Liver (tissue), 9 donors: ENCODE measurements around the gene CHTF18. TPM values are rescaled to one million over a fixed set of nuclear protein-coding genes. Genes with fewer than 3 reads are reported as not detected.

ENCODE experiments used
- DNase-seq: peaks from one replicate; pipeline ENCODE4 v3.0.0-alpha.2; 2017; ENCODE audit warnings: low spot score
- H3K27ac ChIP-seq, 2 donors: one replicate each; pipeline ENCODE4 v1.7.0; 2013; ENCODE audit warnings: inconsistent platforms in 2 of 2, low read length in 2 of 2, control low read depth in 1 of 2, low read depth in 1 of 2, mild to moderate bottlenecking in 1 of 2
- H3K27me3 ChIP-seq, 4 donors: one replicate each; pipeline versions ENCODE4 v1.6.1 to v1.7.0; 2013; ENCODE audit warnings: low read length in 3 of 4, inconsistent platforms in 1 of 4, mild to moderate bottlenecking in 1 of 4, moderate library complexity in 1 of 4; ENCODE audit not compliant: control insufficient read depth in 4 of 4, insufficient read depth in 4 of 4
- H3K36me3 ChIP-seq, 4 donors: one replicate each; pipeline versions ENCODE4 v1.6.1 to v1.7.0; 2013; ENCODE audit warnings: low read length in 3 of 4, mild to moderate bottlenecking in 3 of 4, low read depth in 1 of 4, moderate library complexity in 1 of 4; ENCODE audit not compliant: control insufficient read depth in 4 of 4, insufficient read depth in 3 of 4
- H3K4me1 ChIP-seq, 4 donors: one replicate each; pipeline versions ENCODE4 v1.6.1 to v1.7.0; 2013; ENCODE audit warnings: low read length in 3 of 4, mild to moderate bottlenecking in 3 of 4, moderate library complexity in 1 of 4; ENCODE audit not compliant: control insufficient read depth in 4 of 4, insufficient read depth in 4 of 4
- H3K4me3 ChIP-seq, 3 donors: one replicate each; pipeline versions ENCODE4 v1.6.1 to v1.7.0; 2013; ENCODE audit warnings: low read length in 3 of 3, control low read depth in 1 of 3, low read depth in 1 of 3, mild to moderate bottlenecking in 1 of 3
- H3K9ac ChIP-seq, 2 donors: one replicate each; pipeline ENCODE4 v1.7.0; 2013; ENCODE audit warnings: low read length in 2 of 2, mild to moderate bottlenecking in 2 of 2, moderate library complexity in 2 of 2, control low read depth in 1 of 2, low read depth in 1 of 2
- H3K9me3 ChIP-seq, 4 donors: one replicate each; pipeline versions ENCODE4 v1.6.1 to v1.7.0; 2013; ENCODE audit warnings: low read length in 3 of 4; ENCODE audit not compliant: control insufficient read depth in 4 of 4
- ATF3 ChIP-seq: IDR thresholded peaks from 2 replicates; pipeline ENCODE4 v1.6.1; 2016; ENCODE audit warnings: antibody characterized with exemption
- CTCF ChIP-seq: fragments of 150-350 bp; IDR thresholded peaks from 2 replicates; pipeline ENCODE4 v1.5.1; 2017; ENCODE audit warnings: improper control_type of control experiment, low read depth, low read length; ENCODE audit not compliant: missing input control
- EGR1 ChIP-seq, 2 donors: IDR thresholded peaks; 2 replicates each; pipeline ENCODE4 v1.6.1; 2016 to 2018; ENCODE audit warnings: antibody characterized with exemption in 2 of 2, low read depth in 2 of 2
- FOXA1 ChIP-seq: IDR thresholded peaks from 2 replicates; pipeline ENCODE4 v1.6.1; 2016; ENCODE audit warnings: antibody characterized with exemption
- FOXA2 ChIP-seq: IDR thresholded peaks from 2 replicates; pipeline ENCODE4 v1.6.1; 2016; ENCODE audit warnings: antibody characterized with exemption
- GABPA ChIP-seq, 2 donors: IDR thresholded peaks in 1 of 2; conservative IDR thresholded peaks in 1 of 2; 2 replicates each; pipeline ENCODE4 v1.6.1; 2016; ENCODE audit warnings: antibody characterized with exemption in 2 of 2, mild to moderate bottlenecking in 1 of 2, moderate library complexity in 1 of 2
- HNF4A ChIP-seq, 2 donors: conservative IDR thresholded peaks; 2 replicates each; pipeline ENCODE4 v1.6.1; 2016; ENCODE audit warnings: antibody characterized with exemption in 2 of 2, mild to moderate bottlenecking in 2 of 2
- HNF4G ChIP-seq: IDR thresholded peaks from 2 replicates; pipeline ENCODE4 v1.6.1; 2016; ENCODE audit warnings: antibody characterized with exemption
- JUND ChIP-seq, 2 donors: IDR thresholded peaks; 2 replicates each; pipeline ENCODE4 v1.6.1; 2016; ENCODE audit warnings: antibody characterized with exemption in 2 of 2
- MAX ChIP-seq: IDR thresholded peaks from 2 replicates; pipeline ENCODE4 v1.6.1; 2016; ENCODE audit warnings: antibody characterized with exemption
- NR2F2 ChIP-seq: IDR thresholded peaks from 2 replicates; pipeline ENCODE4 v1.6.1; 2016; ENCODE audit warnings: antibody characterized with exemption
- RAD21 ChIP-seq, 2 donors: IDR thresholded peaks; 2 replicates each; pipeline ENCODE4 v1.6.1; 2016; ENCODE audit warnings: antibody characterized with exemption in 2 of 2, mild to moderate bottlenecking in 2 of 2
- REST ChIP-seq: IDR thresholded peaks from 2 replicates; pipeline ENCODE4 v1.6.1; 2016; ENCODE audit warnings: antibody characterized with exemption, mild to moderate bottlenecking
- RXRA ChIP-seq, 2 donors: IDR thresholded peaks; 2 replicates each; pipeline ENCODE4 v1.6.1; 2017 to 2018; ENCODE audit warnings: antibody characterized with exemption in 2 of 2, mild to moderate bottlenecking in 1 of 2
- SP1 ChIP-seq: IDR thresholded peaks from 2 replicates; pipeline ENCODE4 v1.6.1; 2018; ENCODE audit warnings: antibody characterized with exemption, mild to moderate bottlenecking
- TAF1 ChIP-seq: conservative IDR thresholded peaks from 2 replicates; pipeline ENCODE4 v1.6.1; 2016; ENCODE audit warnings: antibody characterized with exemption, mild to moderate bottlenecking
- YY1 ChIP-seq: IDR thresholded peaks from 2 replicates; pipeline ENCODE4 v1.6.1; 2016; ENCODE audit warnings: antibody characterized with exemption, mild to moderate bottlenecking
- WGBS: extraction: QIAGEN DNeasy Blood & Tissue Kit; methylation state at CpG from one replicate; pipeline ENCODE4 v1.1.7; 2013; 5-methylcytosine and 5-hydroxymethylcytosine counted together
- polyA plus RNA-seq, 2 donors: library from polyadenylated mRNA; stranded (reverse) in 1 of 2; unstranded in 1 of 2; fragments of 200-250 nt in 1 of 2; fragments of >200 nt in 1 of 2; fragmentation: Nextera tagmentation in 1 of 2; extraction: Ambion mirVana in 1 of 2; gene quantifications; one replicate each; pipeline versions ENCODE4 v1.2.1 to v1.2.3, GENCODE V29; 2013 to 2015
- total RNA-seq, 2 donors: library from RNA; depleted of rRNA; stranded (reverse); fragments of >200 nt; gene quantifications; one replicate each; pipeline ENCODE4 v1.2.3, GENCODE V29; 2014
- donor health status: healthy.
- donor health status: healthy.
- donor health status: healthy.
- donor health status: healthy.
- donor health status: healthy.

The CHTF18 gene
- total and polyA plus RNA-seq, 4 donors, result 1.7 to 15.6 (median 3.9) TPM

- TF ChIP-seq MAX, result no peak
- no peak for TF ChIP-seq RAD21 (IDR thresholded peaks at IDR 0.05)
- no peak for TF ChIP-seq HNF4G
- TF ChIP-seq NR2F2, result no peak
- no peak for TF ChIP-seq RXRA (IDR thresholded peaks at IDR 0.05)
- no peak for TF ChIP-seq FOXA2
- TF ChIP-seq EGR1 (IDR thresholded peaks at IDR 0.05; ENCODE audit: low read depth in 2 of 2), result no peak
These were observed 15.3 kb downstream of the CHTF18 start (continued) for GRCh38 chr16:803754-804080.

- Histone ChIP-seq H3K4me3 (no peak overlapping the region), H3K27me3 (peaks cover 0 to 5% (median 2%) of the 10 kb centered on the region in 4 donors), H3K9ac (no peak overlapping the region), H3K9me3 (no peaks in the 10 kb centered on the region), H3K4me1 (peaks cover 0 to 10% (median 5%) of the 10 kb centered on the region in 4 donors), H3K36me3 (no peaks in the 10 kb centered on the region), H3K27ac (no peak overlapping the region)
- no peak for DNase-seq
- whole genome bisulfite sequencing, result 56% methylated on average over 33 of the region's 33 CpGs
- TF ChIP-seq SP1 (no peak), MAX (no peak), FOXA2 (no peak), RXRA (IDR thresholded peaks at IDR 0.05) (no peak), GABPA (IDR thresholded peaks at IDR 0.05 in 1 of 2, conservative IDR thresholded peaks at IDR 0.05 in 1 of 2) (no peak), RAD21 (IDR thresholded peaks at IDR 0.05) (no peak), FOXA1 (no peak)
These were observed 16.0 kb downstream of the CHTF18 start for GRCh38 chr16:804193-805048.

GRCh38 chr16:805474-805873 lies 17.1 kb downstream of the CHTF18 start:
- no peaks in the 10 kb centered on the region for H3K36me3 ChIP-seq
- H3K9ac ChIP-seq, result no peak overlapping the region
- TF ChIP-seq CTCF, result no peak
- no peak for TF ChIP-seq ATF3
- TF ChIP-seq YY1, result no peak
- no peak for TF ChIP-seq HNF4A (conservative IDR thresholded peaks at IDR 0.05)
- no peak for TF ChIP-seq MAX
- TF ChIP-seq JUND (IDR thresholded peaks at IDR 0.05), result no peak
- TF ChIP-seq NR2F2, result no peak
- no peak for TF ChIP-seq EGR1 (IDR thresholded peaks at IDR 0.05; ENCODE audit: low read depth in 2 of 2)
- no peak for TF ChIP-seq REST
- TF ChIP-seq RAD21 (IDR thresholded peaks at IDR 0.05), result no peak
- TF ChIP-seq GABPA (IDR thresholded peaks at IDR 0.05 in 1 of 2, conservative IDR thresholded peaks at IDR 0.05 in 1 of 2), result no peak
- no peak for TF ChIP-seq TAF1
- no peak for TF ChIP-seq RXRA (IDR thresholded peaks at IDR 0.05)
- no peak for TF ChIP-seq SP1
- 85% methylated on average over 17 of the region's 17 CpGs for WGBS
- H3K27ac ChIP-seq, result no peak overlapping the region
- H3K4me1 ChIP-seq, result peaks cover 0 to 10% (median 5%) of the 10 kb centered on the region in 4 donors
- H3K9me3 ChIP-seq, result no peaks in the 10 kb centered on the region
- H3K27me3 ChIP-seq, result peaks cover 0 to 5% (median under 1%) of the 10 kb centered on the region in 4 donors
- H3K4me3 ChIP-seq, result no peak overlapping the region
- no peak for DNase-seq
